ENCODE results near the gene HOXA13. TPM values are rescaled to one million over a fixed set of nuclear protein-coding genes. Genes with fewer than 3 reads are reported as not detected.

The HOXA13 gene
- total RNA-seq, 1 experiment from 2014 or later = not detected

- Histone ChIP-seq H3K56ac (ENCODE audit: insufficient read length, low read depth, low read length) (no peak overlapping the region), H3K9me3 (ENCODE audit: control insufficient read depth, low read depth, low read length) (no peaks in the 10 kb centered on the region), H4K20me1 (ENCODE audit: control insufficient read depth, insufficient read depth, insufficient read length) (no peaks in the 10 kb centered on the region), H2AK5ac (ENCODE audit: insufficient read length, low read length) (no peak overlapping the region), H3T11ph (ENCODE audit: low read length) (no peak overlapping the region), H3K4ac (ENCODE audit: low read depth, low read length) (no peak overlapping the region), H3K18ac (ENCODE audit: insufficient read length, low read depth, low read length) (no peak overlapping the region), H3K27me3 (ENCODE audit: insufficient read depth, low read length) (peaks cover 96% of the 10 kb centered on the region), H3K79me1 (ENCODE audit: insufficient read depth, low read depth, low read length, poor library complexity, severe bottlenecking) (no peaks in the 10 kb centered on the region), H2BK12ac (ENCODE audit: insufficient read length, low read depth, low read length) (no peak overlapping the region), H2BK15ac (ENCODE audit: low read depth, low read length) (no peak overlapping the region), H3K27ac (ENCODE audit: insufficient read length, low read depth, low read length) (no peak overlapping the region), H3K79me2 (ENCODE audit: insufficient read depth, low read length) (no peaks in the 10 kb centered on the region), H3K14ac (ENCODE audit: insufficient read depth, low read length) (no peak overlapping the region), H3K9ac (ENCODE audit: extremely low read depth, insufficient read length, low read length) (no peak overlapping the region), H2AFZ (ENCODE audit: low read length) (no peak overlapping the region), H3K4me1 (ENCODE audit: insufficient read depth, low read length) (no peaks in the 10 kb centered on the region), H3K23me2 (ENCODE audit: insufficient read length, low read depth, low read length, poor library complexity, severe bottlenecking) (no peaks in the 10 kb centered on the region), H4K91ac (ENCODE audit: insufficient read length, low read depth, low read length) (no peak overlapping the region), H4K5ac (ENCODE audit: insufficient read length, low read depth, low read length) (no peak overlapping the region), H2BK5ac (ENCODE audit: insufficient read length, low read length) (no peak overlapping the region), H4K8ac (replicated peaks; ENCODE audit: insufficient read length, low read depth, low read length) (no peak overlapping the region), H3K4me2 (ENCODE audit: insufficient read depth, insufficient read length, low read length) (no peak overlapping the region), H2BK20ac (ENCODE audit: low read depth, low read length, poor library complexity, severe bottlenecking) (no peak overlapping the region), H2BK120ac (ENCODE audit: low read depth, low read length, poor library complexity, severe bottlenecking) (no peak overlapping the region), H3K23ac (ENCODE audit: insufficient read length, low read depth, low read length) (no peak overlapping the region)
- H3K36me3 Mint-ChIP-seq (ENCODE audit: insufficient read depth in 1 of 3, low read depth in 3 of 3) = peaks cover 0 to 2% (median 0%) of the 10 kb centered on the region in 3 experiments; a peak in 3 of 7 replicates
- no CpG with 5 or more reads among the region's 4 CpGs for WGBS (ENCODE audit: extremely low coverage, insufficient read length, low lambda C conversion rate)
- H3K27me3 Mint-ChIP-seq (ENCODE audit: low read depth) = peaks cover 100% of the 10 kb centered on the region
- TF ChIP-seq CTCF (conservative IDR thresholded peaks at IDR 0.05) = no peak
- peaks cover 7 to 34% of the 10 kb centered on the region in 2 experiments for H3K4me1 Mint-ChIP-seq
- peaks cover 2 to 23% of the 10 kb centered on the region in 2 experiments; a peak in 2 of 5 replicates for H3K9me3 Mint-ChIP-seq
- no peak overlapping the region for H3K4me3 Mint-ChIP-seq
- H3K27ac Mint-ChIP-seq = no peak overlapping the region
- peak; percentile 17 for DNase-seq
Observed at GRCh38 chr7:27181795-27182275, 18.1 kb downstream of the HOXA13 start.

Data from H9 (cell line).